Esophagus squamous epithelium (tissue), 4 donors: ENCODE measurements around the gene PARD3B.

Experiments
- POLR2A ChIP-seq, 4 donors: fragments of 450-650 bp; IDR thresholded peaks; one replicate each; pipeline ENCODE4 v1.6.1; 2017; ENCODE audit warnings: antibody characterized with exemption in 4 of 4, mild to moderate bottlenecking in 4 of 4, moderate library complexity in 3 of 4
- TF ChIP-seq, protein P1 (sequence below), 6 experiments: fragments of 450-650 bp in 4 of 6; fragments of 200-600 bp in 2 of 6; sonication (generic) in 2 of 6; IDR thresholded peaks; one replicate each; pipeline ENCODE4 v1.5.1; 2016 to 2019; ENCODE audit warnings: antibody characterized with exemption in 6 of 6, mild to moderate bottlenecking in 4 of 6, moderate library complexity in 4 of 6

- TF ChIP-seq, protein P1, sequence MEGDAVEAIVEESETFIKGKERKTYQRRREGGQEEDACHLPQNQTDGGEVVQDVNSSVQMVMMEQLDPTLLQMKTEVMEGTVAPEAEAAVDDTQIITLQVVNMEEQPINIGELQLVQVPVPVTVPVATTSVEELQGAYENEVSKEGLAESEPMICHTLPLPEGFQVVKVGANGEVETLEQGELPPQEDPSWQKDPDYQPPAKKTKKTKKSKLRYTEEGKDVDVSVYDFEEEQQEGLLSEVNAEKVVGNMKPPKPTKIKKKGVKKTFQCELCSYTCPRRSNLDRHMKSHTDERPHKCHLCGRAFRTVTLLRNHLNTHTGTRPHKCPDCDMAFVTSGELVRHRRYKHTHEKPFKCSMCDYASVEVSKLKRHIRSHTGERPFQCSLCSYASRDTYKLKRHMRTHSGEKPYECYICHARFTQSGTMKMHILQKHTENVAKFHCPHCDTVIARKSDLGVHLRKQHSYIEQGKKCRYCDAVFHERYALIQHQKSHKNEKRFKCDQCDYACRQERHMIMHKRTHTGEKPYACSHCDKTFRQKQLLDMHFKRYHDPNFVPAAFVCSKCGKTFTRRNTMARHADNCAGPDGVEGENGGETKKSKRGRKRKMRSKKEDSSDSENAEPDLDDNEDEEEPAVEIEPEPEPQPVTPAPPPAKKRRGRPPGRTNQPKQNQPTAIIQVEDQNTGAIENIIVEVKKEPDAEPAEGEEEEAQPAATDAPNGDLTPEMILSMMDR (IDR thresholded peaks at IDR 0.05) = no peak
- TF ChIP-seq POLR2A (IDR thresholded peaks at IDR 0.05) = no peak
These were observed 70.2 kb downstream of the PARD3B start for GRCh38 chr2:204615456-204615855.
